GM12878 (cell line): ENCODE measurements around the gene ZNF281. TPM values are rescaled to one million over a fixed set of nuclear protein-coding genes. Genes with fewer than 3 reads are reported as not detected.

ENCODE experiments used
- ATAC-seq: fragments of 200-7000 bp; cut with Tn5 transposase; 3 replicates; pipeline ENCODE4 v1.9.1; 2020; ENCODE audit warnings: mild to moderate bottlenecking, moderate library complexity
- BruUV-seq: library from RNA; stranded (reverse); fragments of 400-500 nt; replicated peaks from 2 replicates; lab custom pipeline; 2021; lab: Mats Ljungman, UMichigan
- CTCF ChIA-PET: fragments of 300-600 bp; sonication (Branson Sonifier 250); formaldehyde crosslinking; extraction: SDS; loops from one replicate; lab custom pipeline; 2021; ENCODE audit warnings: inconsistent platforms; lab: Yijun Ruan, JAX
- POLR2A ChIA-PET: fragments of 350-600 bp; formaldehyde crosslinking; extraction: SDS; loops from one replicate; lab custom pipeline; 2021; ENCODE audit warnings: inconsistent platforms; lab: Charles Lee
- RAD21 ChIA-PET: fragments of 300-600 bp; sonication (Branson Sonifier 250); formaldehyde crosslinking; loops from one replicate; lab custom pipeline; 2023; ENCODE audit warnings: antibody characterized with exemption; ENCODE audit not compliant: unreplicated experiment; lab: Charles Lee
- SMC1A ChIA-PET: fragments of 300-600 bp; sonication (Branson Sonifier 250); formaldehyde crosslinking; loops from one replicate; lab custom pipeline; 2023; ENCODE audit not compliant: unreplicated experiment, uncharacterized antibody; lab: Charles Lee
- DNase-seq: peaks from one replicate; pipeline ENCODE4 v3.0.0-alpha.2; 2011; ENCODE audit warnings: low read depth, low spot score
- FAIRE-seq: peaks from 3 replicates; lab custom pipeline; 2011; peaks lifted over from hg19 to GRCh38; lab: Jason Lieb, UNC
- H2AFZ ChIP-seq: 2 replicates; pipeline ENCODE4 v1.6.0; 2011; ENCODE audit warnings: low read depth, low read length, control low read depth; ENCODE audit not compliant: control insufficient read depth
- H3K27ac ChIP-seq: 2 replicates; pipeline ENCODE4 v1.5.1; 2011; ENCODE audit warnings: control low read depth; ENCODE audit not compliant: control insufficient read depth, insufficient read depth
- H3K27me3 ChIP-seq, 2 experiments: replicated peaks in 1 of 2; 2 replicates each; pipeline versions ENCODE4 v1.6.0 to v1.6.1; 2011; ENCODE audit warnings: low read length in 1 of 2; ENCODE audit not compliant: control insufficient read depth in 2 of 2, insufficient read depth in 2 of 2
- H3K36me3 ChIP-seq, 2 experiments: 2 replicates each; pipeline ENCODE4 v1.5.1; 2011; ENCODE audit warnings: low read length in 1 of 2; ENCODE audit not compliant: control insufficient read depth in 2 of 2, insufficient read depth in 2 of 2
- H3K4me1 ChIP-seq: 2 replicates; pipeline ENCODE4 v1.6.1; 2011; ENCODE audit warnings: mild to moderate bottlenecking, low read length, moderate library complexity, mixed read lengths; ENCODE audit not compliant: control insufficient read depth, insufficient read depth
- H3K4me2 ChIP-seq: 2 replicates; pipeline ENCODE4 v1.6.0; 2011; ENCODE audit warnings: control low read depth; ENCODE audit not compliant: control insufficient read depth, insufficient read depth
- H3K4me3 ChIP-seq: fragments of 200-600 bp; sonication (generic); 2 replicates; pipeline ENCODE4 v1.5.1; 2016
- H3K79me2 ChIP-seq: 2 replicates; pipeline ENCODE4 v1.6.0; 2011; ENCODE audit warnings: low read length; ENCODE audit not compliant: control insufficient read depth, insufficient read depth
- H3K9ac ChIP-seq: 2 replicates; pipeline ENCODE4 v1.8.0; 2011; ENCODE audit warnings: low read length, control low read depth, mixed read lengths; ENCODE audit not compliant: control insufficient read depth, insufficient read depth
- H3K9me3 ChIP-seq: replicated peaks from 3 replicates; pipeline ENCODE4 v1.5.1; 2011; ENCODE audit warnings: mild to moderate bottlenecking, low read length; ENCODE audit not compliant: control insufficient read depth, insufficient read depth
- H4K20me1 ChIP-seq: 2 replicates; pipeline ENCODE4 v1.6.0; 2011; ENCODE audit not compliant: control insufficient read depth, insufficient read depth
- BRCA1 ChIP-seq: IDR thresholded peaks from 2 replicates; pipeline ENCODE4 v1.6.1; 2011; ENCODE audit warnings: low read depth, low read length, improper control_type of control experiment
- CEBPB ChIP-seq, 2 experiments: fragments of 150-350 bp in 1 of 2; IDR thresholded peaks; 2 replicates each; pipeline ENCODE4 v1.6.1; 2012 to 2014; ENCODE audit warnings: low read depth in 2 of 2, low read length in 2 of 2, borderline replicate concordance in 1 of 2, inconsistent platforms in 1 of 2
- MLLT1 ChIP-seq: fragments of 450-650 bp; IDR thresholded peaks from 2 replicates; pipeline ENCODE4 v1.6.1; 2016; ENCODE audit warnings: mild to moderate bottlenecking
- RELB ChIP-seq: fragments of 450-650 bp; IDR thresholded peaks from 2 replicates; pipeline ENCODE4 v1.6.1; 2017; ENCODE audit warnings: low read depth, mild to moderate bottlenecking, moderate library complexity
- TCF3 ChIP-seq: IDR thresholded peaks from 2 replicates; pipeline ENCODE4 v1.6.1; 2012; ENCODE audit warnings: low read depth, mild to moderate bottlenecking, low read length, borderline replicate concordance; ENCODE audit not compliant: insufficient read depth
- ZNF274 ChIP-seq: IDR thresholded peaks from one replicate; pipeline ENCODE4 v1.8.0; 2011; ENCODE audit not compliant: insufficient read length, insufficient read depth
- ZNF687 ChIP-seq: fragments of 450-650 bp; IDR thresholded peaks from 2 replicates; pipeline ENCODE4 v1.6.1; 2017; ENCODE audit warnings: mild to moderate bottlenecking, moderate library complexity
- WGBS: methylation state at CpG from one replicate; pipeline ENCODE4 v1.1.6; 2016; ENCODE audit warnings: low lambda C conversion rate; ENCODE audit not compliant: insufficient replicate concordance, insufficient coverage; ENCODE audit errors: missing lambda C conversion rate; 5-methylcytosine and 5-hydroxymethylcytosine counted together
- in situ Hi-C: fragments of 300-500 bp; cut with MboI; formaldehyde crosslinking; loops from 9 replicates; pipeline ENCODE4 v1.14.3; 2018; ENCODE audit warnings: mixed read lengths
- intact Hi-C: fragments of 100-400 bp; cut with micrococcal nuclease; formaldehyde crosslinking; loops from one replicate; pipeline ENCODE4 v1.14.2; 2022; ENCODE audit not compliant: unreplicated experiment
- polyA plus RNA-seq, 11 experiments: library from polyadenylated mRNA; depleted of rRNA in 4 of 11; unstranded in 6 of 11; stranded (reverse) in 5 of 11; fragments of >200 nt; fragmentation: Nextera tagmentation in 4 of 11; fragmentation: Illumina TruSeq in 1 of 11; extraction: Ambion mirVana in 4 of 11; extraction: Trizol in 1 of 11; gene quantifications; 1 replicate in 1 of 11; 2 replicates in 10 of 11; pipeline versions ENCODE4 v1.2.1 to v1.2.3, GENCODE V29; 2011 to 2016; ENCODE audit warnings: inconsistent platforms in 2 of 11, missing spikeins in 2 of 11, low read depth in 1 of 11
- total RNA-seq, 4 experiments: library from RNA; depleted of rRNA in 3 of 4; stranded (reverse); fragments of >200 nt in 3 of 4; fragmentation: Illumina TruSeq in 1 of 4; extraction: Trizol in 1 of 4; gene quantifications; 2 replicates each; pipeline versions ENCODE4 v1.2.1 to v1.2.3, GENCODE V29; 2013 to 2021

Gene ZNF281
- total and polyA plus RNA-seq, 10 of the 15 experiments (the other 5 are each of a cell fraction or from before 2014, with no cell fraction given), result 8.3 to 21.8 (median 15.4) TPM

GRCh38 chr1:200458780-200459179, 48.9 kb upstream of the ZNF281 start:
- ChIA-PET SMC1A (no interaction called here), RAD21 (interaction anchor here (1.6 kb wide), 1 partner anchor 10 kb away, joined by 3 read pairs; no protein-coding TSS in a partner anchor), CTCF (no interaction called here), POLR2A (interaction anchor here (1.1 kb wide), 1 partner anchor 16 kb away, joined by 3 read pairs; no protein-coding TSS in a partner anchor)
- DNase-seq (no peak), ATAC-seq (no peak), FAIRE-seq (no peak)
- WGBS, result 95% methylated on average over 13 of the region's 14 CpGs
- no peaks in the 10 kb centered on the region for H3K27me3 ChIP-seq
- intact Hi-C loops (no loop called here), in situ Hi-C loops (no loop called here)
- no peak overlapping the region for H3K27ac ChIP-seq
- H3K4me1 ChIP-seq, result no peaks in the 10 kb centered on the region
- no TSS peak for BruUV-seq
- TF ChIP-seq RELB (no peak), ZNF687 (no peak), BRCA1 (no peak), TCF3 (no peak), MLLT1 (no peak), ZNF274 (no peak), CEBPB (IDR thresholded peaks at IDR 0.05; ENCODE audit: borderline replicate concordance in 1 of 2, low read depth in 2 of 2, low read length in 2 of 2) (no peak)
- H3K36me3 ChIP-seq, result no peaks in the 10 kb centered on the region
- H3K9ac ChIP-seq, result no peak overlapping the region
- no peak overlapping the region for H2AFZ ChIP-seq
- H3K4me2 ChIP-seq, result no peak overlapping the region
- H3K79me2 ChIP-seq, result no peaks in the 10 kb centered on the region
- no peaks in the 10 kb centered on the region for H3K9me3 ChIP-seq
- no peaks in the 10 kb centered on the region for H4K20me1 ChIP-seq
- H3K4me3 ChIP-seq, result no peak overlapping the region
